NCI-H1417 treated with DMSO at 0.1 percent for 48 hours (cell line): ENCODE data around the gene MARK4.
A peak's percentile ranks its signal among the peaks of the same experiment; 100 is the strongest.
"Not testable (repeated sequence)": the region's sequence is repeated elsewhere in the genome, so short reads cannot be mapped to it uniquely, and the experiment has no call there.

Experiments used
- DNase-seq: peaks from one replicate; lab custom pipeline; 2025; lab: John Stamatoyannopoulos, UW

Gene MARK4

DNA sequence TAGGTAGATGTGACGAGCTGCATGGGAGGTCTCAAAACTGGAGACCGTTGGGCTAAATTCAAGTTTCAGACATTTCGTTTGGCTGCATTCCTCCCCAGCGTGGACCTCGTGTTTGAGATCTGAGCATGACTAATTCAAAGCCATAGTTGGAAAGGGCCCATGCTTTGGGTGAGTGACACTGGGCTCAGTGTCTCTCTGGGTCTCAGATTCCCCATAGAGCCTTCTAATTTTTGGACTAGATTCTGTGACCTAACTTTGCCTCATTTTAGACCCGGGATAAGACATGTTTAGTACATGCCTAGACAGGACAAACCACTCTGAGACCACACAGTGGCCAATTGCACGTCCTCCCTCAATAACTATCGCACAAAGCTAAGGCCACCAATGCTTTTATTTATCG lies 55.0 kb downstream of the MARK4 start:
- no peak for DNase-seq

DNA sequence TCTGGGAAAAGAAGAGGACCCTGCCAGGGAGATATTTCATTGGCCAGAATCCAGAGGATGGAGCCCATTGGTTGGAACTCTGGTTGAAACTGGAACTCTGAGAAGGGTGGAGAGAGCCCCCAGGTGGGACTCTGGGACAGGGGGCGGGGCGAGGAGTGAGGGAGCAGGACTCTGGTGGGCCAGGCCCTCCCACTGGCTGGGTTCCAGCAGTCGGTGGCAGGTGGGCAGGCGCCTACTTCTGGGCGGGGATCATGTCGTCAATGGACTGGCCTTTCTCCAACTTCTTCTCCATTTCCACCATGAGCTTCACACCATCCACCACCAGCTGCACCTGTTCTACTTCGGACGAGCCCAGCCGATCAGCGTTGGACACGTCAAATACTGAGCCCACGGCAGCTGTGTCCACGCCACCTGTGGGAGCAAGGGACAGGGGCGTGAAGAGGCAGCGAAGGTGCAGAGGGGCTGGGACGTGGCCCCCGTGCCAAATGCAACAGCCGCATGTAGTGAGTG lies 55.5 kb downstream of the MARK4 start:
- DNase-seq: no peak

DNA sequence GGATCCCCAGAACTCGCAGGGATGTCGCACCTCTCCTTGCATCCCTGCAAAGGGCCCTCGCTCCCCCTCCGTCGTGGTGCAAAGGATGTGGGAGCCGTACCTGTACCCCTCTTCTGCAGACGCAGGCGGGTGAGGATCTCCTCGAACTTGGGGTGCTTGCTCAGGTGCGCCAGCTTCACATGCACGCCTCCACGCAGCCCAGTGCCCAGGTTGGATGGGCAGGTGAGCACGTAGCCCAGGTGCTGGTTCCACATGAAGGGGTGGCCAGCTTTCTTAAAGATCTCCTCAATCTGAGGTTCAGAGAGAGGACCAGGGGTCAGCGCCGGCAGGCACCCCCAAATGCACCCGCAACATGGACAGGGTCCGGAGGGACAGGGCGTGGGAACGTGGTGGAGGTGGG lies 56.3 kb downstream of the MARK4 start:
- DNase-seq: no peak

DNA sequence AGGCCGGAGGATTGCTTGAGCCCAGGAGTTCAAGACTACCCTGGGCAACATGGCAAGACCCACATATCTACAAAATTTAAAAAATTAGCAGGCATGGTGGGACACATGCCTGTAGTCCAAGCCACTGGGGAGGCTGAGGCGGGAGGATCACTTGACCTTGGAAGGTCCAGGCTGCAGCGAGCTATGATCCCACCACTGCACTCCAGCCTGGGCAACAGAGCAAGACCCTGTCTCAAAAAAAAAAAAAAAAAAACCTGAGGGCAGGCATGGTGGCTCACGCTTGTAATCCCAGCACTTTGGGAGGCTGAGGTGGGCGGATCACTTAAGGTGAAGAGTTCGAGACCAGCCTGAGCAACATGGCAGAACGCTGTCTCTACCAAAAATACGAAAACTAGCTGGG lies 58.3 kb downstream of the MARK4 start:
- not testable (repeated sequence) for DNase-seq

DNA sequence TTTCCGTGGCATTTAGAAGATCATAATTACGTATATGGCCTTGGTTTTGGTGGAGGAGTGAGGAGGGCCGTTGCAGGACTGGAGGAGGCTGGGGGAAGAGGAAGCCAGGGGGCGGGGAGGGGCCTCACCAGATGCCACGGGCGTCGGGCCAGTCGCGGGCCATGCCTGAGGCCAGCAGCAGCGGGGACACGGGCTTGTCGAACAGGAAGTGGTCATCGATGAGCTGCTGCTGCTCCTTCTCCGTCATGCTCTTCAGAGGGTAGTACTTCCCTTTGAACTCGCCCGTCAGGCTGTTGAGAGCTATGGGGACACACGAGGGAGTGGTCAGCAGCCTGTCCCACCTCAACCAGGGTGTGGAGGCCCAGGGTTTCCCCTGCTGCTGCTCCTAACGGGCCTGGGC lies 60.5 kb downstream of the MARK4 start:
- no peak for DNase-seq

DNA sequence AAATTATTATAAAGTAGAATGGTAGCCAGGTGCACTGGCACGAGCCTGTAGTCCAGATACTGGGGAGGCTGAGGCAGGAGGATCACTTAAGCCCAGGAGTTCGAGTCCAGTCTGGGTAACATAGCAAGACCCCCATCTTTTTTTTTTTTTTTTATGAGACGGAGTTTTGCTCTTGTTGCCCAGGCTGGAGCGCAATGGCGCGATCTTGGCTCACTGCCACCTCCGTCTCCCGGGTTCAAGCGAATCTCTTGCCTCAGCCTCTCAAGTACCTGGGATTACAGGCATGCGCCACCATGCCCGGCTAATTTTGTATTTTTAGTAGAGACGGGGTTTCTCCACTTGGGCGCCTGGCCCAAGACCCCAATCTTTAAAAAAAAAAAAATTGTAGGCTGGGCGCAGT lies 61.2 kb downstream of the MARK4 start:
- not testable (repeated sequence) for DNase-seq

DNA sequence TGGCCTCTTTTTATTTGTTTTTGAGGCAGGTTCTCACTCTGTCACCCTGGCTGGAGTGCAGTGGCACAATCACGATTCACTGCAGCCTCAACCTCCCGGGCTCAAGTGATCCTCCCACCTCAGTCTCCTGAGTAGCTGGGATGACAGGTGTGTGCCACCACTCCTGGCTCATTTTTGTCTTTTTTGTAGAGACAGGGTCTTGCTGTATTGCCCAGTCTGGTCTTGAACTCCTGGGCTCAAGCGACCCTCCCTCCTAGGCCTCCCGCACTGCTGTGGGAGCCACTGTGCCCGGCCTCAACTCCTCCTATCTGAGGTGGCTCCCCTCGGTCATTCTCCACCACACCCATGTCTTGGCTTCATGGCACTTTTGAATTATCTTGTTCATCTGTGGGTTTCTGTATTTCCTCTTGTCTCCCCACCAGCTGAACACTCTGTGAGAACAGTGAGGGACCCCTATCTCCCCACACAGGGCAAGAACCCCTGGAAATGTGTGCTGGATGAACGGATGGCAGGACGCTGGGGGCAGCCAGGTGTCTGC lies 63.7 kb downstream of the MARK4 start:
- no peak for DNase-seq

DNA sequence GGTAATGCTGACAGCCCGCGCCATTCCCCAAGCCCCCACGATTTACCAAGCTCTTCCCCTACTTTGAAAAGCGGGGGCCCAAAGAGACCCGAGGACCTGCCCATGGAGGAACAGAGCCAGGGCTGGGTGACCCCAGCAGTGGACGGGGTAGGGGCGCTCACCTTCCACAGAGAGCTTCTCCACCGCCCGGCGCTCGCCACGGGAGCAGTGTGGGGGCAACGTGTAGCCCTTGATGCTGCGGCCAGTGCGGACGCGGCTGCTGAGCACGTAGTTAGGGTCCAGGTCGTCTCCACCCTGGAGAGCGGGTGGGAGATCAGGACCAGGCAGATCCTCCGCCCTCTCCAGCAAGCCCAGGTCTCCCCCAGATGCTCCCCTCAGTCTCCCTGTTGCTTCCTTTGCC lies 64.2 kb downstream of the MARK4 start:
- no peak for DNase-seq

DNA sequence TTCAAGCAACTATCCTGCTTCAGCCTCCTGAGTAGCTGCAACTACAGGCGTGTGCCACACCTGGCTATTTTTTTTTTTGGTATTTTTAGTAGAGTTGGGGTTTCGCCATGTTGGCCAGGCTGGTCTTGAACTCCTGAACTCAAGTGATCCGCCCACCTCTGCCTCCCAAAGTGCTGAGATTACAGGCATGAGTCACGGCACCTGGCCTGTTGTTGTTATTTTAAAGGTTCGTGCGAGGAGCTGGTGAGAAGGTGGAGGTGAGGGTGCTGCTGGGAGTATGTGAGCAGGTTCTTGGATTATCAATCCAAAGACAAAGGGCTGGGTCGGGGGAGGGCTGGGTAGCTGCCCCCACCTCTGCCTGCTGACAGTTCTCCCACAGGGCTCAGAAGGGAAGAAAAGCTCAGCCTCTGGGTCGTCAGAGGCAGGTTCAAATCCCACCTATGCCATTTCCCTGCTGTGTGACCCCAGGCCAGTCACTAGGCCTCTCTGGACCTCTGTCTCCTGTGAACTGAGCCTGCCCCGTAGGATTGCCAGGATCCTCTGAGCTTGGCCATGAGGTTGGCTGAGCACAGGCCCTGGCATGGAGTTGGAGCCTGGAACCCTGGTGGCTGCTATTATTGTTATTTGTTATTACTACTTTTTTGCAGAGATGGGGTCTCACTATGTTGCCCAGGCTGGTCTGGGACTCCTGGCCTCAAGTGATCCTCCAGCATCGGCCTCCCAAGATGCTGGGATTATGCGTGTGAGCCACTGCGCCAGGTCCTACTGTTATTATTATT lies 70.1 kb downstream of the MARK4 start:
- no peak for DNase-seq

DNA sequence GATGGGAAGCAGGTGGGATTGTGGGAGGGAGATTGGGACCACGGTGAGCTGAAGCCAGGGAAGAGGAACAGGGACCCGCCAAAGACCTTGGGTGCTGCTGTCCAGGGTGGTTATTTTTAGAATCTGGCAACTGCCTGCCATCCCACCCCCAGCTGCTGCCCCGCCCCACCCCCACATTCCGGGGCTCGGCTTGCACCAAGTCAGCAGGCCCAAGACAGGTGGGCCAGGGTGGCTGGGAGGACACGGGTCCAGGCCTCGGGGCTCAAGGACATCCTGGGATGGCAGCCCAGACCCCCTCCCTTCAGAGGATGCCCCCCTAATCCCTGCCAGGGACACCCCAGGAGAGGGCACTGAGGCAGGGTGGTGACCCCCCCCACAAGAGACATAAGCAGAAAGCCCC lies 70.8 kb downstream of the MARK4 start:
- DNase-seq: no peak

DNA sequence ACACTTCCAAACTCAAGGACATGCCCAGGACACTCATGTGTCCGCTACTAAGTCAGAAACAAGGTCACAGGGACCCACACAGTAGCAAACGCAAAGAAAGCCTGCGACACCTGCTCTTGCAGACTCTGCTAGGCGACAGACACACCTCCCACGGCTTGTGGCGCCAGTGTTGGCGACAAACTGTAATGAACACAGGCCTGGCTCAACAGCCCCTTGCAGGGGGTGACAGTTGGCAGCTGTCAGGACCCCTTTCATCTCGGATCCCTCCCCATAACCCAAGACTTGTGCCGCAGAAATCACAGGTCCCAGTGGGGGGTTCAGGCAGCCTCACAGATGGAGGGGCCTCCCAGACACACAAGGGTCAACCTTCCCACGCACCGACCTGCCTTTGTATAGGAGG lies 71.2 kb downstream of the MARK4 start:
- peak; percentile 68 for DNase-seq

DNA sequence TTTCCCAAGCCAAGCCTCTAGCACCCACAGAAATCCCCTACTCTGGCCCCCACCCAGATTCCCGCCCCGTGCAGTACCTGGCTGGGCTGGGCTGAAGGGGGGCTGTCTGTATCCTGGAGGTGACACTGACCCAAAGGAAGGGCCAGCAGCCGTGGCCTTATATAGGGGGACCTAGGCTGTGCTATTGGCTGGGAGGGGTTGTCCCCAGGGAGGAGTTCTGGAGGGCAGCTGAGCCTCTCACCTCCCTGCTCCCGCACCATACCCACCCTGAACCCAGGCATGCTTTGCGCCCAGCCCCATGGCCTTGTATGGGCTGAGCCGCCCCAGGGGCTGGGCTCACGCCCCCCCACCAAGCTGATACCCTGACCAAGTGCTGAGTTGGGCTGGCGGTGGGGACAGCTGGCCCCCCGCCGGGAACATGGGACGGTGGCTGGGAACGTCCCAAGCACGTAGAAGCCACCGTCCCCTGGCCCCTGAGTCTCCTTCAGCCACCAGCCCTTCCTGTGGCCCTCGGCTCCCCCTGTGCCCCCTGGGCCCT lies 71.7 kb downstream of the MARK4 start, which contains the start of gene CKM:
TSS of gene CKM (minus strand) at position 132 of the 538 bp plus-strand sequence. CDS start 3,162 bp downstream, outside the sequence.
- DNase-seq: no peak

DNA sequence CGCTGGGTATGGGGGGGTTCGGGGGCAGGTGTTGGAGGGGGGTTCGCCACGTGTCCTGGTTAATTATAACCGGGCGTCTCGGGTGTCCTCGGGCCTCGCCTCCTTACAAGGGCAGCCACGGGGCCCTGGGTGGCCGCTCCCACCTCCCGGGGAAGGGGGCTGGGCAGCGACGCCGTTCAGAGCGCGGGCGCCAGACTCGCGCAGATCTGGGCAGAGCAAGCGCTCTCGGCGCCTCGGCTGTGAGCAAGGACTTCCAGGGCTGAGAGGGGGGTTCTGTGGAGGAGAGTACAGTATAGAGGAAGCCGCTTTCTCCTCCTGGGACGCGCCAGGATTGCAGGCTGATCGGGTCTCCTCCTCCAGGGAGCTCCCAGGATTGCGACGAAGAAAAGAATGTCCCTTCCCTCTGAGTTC lies 72.6 kb downstream of the MARK4 start:
- no peak for DNase-seq

DNA sequence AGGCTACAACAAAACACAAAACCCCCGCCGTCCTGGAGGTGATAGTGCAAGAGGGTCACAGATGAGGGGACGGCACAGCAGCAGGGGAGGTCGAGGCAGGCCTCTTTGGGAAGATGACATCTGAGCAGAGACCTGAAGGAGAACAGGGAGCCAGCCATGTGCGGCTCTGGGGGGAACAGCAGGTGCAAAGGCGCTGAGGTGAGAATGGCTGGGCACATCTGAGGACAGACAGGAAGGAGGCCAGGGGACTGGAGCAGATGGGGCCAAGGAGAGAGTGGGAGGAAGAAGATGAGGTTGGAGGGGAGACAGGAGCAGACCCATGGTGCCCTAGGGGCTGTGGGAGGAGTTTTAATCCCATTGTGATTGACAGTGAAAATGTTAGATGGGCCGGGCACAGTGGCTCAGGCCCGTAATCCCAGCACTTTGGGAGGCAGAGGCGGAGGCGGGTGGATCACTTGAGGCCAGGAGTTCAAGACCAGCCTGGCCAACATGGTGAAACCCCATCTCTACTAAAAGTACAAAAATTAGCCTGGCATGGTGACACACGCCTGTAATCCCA lies 73.4 kb downstream of the MARK4 start:
- no peak for DNase-seq

DNA sequence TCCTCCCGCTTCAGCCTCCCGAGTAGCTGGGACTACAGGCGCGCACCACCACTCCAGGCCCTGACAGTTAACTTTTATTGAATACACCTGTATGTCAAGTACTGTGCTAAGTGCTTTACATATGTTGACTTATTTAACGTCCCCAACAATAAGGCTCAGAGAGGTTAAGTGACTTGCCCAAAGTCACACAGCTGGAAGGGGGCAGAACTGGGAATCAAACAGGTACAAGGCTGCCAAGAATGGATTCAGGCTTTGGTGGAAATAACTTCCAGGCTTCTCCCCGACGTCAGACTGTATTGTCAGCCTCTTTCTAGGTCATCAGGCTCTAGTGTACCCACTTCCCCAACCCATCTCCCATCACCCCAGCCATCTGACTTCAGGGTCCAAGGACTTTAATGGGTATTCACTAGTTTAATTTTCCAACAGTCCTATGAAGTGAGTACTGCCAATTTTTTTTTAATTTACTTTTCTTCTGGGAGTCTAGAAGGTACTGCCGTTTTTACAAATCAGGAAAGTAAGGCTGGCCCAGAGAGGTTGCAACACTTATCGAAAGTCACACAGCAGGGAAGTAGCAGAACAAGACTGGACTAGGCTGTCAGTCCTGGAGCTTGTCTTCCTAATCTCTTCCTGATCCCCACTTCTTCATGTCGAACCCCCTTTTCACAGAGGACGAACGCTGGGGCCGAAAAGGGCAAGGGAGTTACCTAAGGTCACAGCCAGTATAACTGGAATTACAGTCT lies 76.5 kb downstream of the MARK4 start:
- no peak for DNase-seq

DNA sequence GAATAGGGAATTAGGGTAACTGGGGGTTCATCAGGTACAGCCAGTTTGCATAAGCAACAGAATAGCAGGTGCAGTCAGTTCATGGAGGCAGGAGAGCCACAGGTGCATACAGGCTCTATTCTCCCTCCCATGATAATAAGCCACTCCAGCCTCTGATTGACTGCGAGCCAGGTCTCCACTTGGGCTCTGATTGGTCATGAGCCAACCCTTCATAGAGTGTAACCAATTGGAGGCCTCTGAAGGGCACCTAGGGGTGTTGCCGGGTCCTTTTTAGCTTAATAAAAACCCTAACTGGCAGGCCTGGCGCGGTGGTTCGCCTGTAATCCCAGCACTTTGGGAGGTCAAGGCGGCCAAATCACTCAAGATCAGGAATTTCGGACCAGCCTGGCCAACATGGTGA lies 80.3 kb downstream of the MARK4 start:
- DNase-seq: no peak

DNA sequence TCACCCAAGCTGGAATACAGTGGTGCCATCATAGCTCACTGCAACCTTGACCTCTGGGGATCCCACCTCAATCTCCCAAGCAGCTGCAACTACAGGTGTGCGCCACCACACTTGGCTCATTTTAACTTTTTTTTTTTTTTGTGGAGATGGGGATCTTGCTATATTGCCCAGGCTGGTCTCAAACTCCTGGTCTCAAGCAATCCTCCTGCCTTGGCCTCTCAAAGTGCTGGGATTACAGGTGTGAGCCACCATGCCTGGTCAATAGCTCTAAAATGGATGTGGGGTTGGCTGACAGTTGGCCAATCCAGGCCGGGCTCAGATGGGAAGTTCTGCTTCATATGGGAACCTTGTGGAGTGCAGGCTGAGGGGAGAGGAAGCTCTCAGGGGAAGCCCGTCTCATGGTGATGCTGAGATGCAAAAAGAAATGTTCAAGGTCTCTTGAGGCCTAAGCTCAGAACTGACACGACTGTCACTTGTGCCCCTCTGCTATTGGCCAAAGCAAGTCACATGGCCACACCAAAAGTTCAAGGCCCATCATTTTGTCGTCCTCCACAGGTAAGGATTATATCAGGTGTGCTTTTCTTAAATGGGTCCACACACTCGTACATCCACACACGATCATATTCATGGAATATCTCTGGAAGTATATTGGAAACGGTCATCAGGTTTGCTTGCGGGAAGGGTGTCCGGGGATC lies 82.7 kb downstream of the MARK4 start:
- DNase-seq: no peak

DNA sequence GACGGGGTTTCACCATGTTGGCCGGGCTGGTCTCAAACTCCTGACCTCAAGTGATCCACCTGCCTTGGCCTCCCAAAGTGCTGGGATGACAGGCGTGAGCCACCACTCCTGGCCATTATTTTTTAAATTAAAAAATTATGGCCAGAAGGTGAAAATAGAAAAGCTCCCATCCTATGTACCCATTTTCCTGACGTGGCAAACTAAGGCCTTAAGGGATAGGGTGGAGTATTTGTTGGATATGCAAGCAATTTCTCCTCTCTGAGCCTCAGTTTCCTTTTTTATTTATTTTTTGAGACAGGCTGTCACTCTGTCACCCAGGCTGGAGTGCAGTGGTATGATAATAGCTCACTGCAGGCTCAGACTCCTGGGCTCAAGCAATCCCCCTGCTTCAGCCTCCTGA lies 83.8 kb downstream of the MARK4 start:
- not testable (repeated sequence) for DNase-seq

DNA sequence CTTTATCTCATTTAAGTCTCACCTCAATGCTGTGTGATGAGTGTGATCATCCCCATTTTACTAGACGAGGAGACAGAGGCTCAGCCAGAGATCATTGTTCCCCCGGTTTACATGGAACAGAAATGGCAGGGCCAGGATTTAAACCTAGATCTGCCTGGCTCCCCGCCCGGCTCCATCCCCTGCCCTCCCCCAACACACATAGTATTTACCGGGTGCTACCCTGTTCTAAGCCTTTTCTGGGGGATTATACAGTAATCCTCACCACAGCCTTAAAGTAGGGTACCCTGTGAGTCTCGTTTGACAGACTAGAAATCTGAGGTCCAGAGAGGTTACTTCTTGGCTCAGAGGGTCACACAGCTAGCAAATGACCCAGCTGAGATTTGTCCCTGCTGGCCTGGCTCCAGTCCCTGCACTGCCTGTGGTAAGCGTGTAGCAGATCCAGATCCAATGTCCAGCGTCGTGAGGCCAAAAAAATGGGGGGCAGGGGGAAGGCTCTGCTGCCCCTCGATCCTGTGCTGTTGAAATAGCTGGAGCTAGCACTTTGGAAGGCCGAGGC lies 85.7 kb downstream of the MARK4 start:
- DNase-seq: no peak

DNA sequence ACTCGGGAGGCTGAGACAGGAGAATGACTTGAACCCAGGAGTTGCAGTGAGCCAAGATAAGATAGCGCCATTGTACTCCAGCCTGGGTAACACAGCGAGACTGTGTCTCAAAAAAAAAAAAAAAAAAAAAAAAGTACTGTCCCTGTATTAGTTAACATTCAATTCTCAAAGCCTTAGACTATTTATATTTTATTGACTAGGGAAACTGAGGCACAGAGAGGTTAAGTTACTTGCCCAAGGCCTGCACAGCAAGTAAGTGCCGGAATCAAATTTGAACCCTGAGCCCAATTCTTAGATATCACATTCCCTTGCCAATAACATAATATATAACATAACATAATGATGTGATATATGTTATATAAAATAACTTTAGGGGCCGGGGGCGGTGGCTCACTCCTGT lies 88.6 kb downstream of the MARK4 start:
- no peak for DNase-seq

DNA sequence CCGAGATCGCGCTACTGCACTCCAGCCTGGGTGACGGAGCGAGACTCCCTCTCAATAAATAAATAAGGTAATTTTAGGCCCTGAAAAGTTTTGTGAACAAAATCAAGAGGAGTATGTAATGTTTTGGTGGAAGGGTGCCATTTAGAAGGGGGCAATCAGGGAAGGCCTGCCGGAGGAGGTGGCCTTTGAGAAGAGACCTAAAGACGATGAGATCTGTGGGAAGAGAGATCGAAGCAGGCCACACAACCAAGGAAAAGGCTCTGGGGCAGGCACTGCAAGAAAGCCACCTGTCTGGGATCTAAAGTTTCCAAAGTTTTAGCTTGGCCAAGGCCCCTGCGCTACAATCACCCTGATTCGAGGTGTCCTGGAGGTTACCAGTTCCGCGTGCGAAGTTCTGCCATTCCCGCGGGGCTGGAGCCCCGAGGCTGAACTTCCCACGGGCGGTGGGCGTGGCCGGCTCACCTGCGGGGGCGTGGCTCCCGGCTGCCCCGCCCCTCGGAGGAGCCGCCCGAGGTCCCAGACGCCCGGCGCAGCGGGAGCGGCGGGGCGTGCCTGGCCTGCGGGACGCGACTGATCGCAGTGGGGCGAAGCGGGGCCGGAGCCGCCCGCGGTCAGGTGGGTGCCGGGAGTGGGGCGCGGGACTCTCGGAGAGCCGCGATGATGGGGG lies 89.3 kb downstream of the MARK4 start, which contains the start of gene KLC3:
TSS of gene KLC3 (plus strand) at position 519 of the 667 bp plus-strand sequence. CDS start 4,792 bp downstream, outside the sequence.
- DNase-seq: no peak
